Thymus (tissue), 11 donors: ENCODE data around the gene OCSTAMP. TPM values are rescaled to one million over a fixed set of nuclear protein-coding genes. Genes with fewer than 3 reads are reported as not detected.

Source experiments
- DNase-seq, 9 donors: peaks; one replicate each; pipeline ENCODE4 v3.0.0-alpha.2; 2013; ENCODE audit warnings: low spot score in 9 of 9, low read depth in 6 of 9, missing footprints in 1 of 9
- H3K27ac ChIP-seq, 2 donors: one replicate each; pipeline ENCODE4 v1.5.1; 2013; ENCODE audit warnings: control low read depth in 1 of 2, low read depth in 1 of 2, low read length in 1 of 2, mild to moderate bottlenecking in 1 of 2, moderate library complexity in 1 of 2
- H3K27me3 ChIP-seq, 2 donors: one replicate each; pipeline ENCODE4 v1.5.1; 2013; ENCODE audit warnings: low read length in 1 of 2; ENCODE audit not compliant: control insufficient read depth in 2 of 2, insufficient read depth in 1 of 2
- H3K36me3 ChIP-seq, 2 donors: one replicate each; pipeline ENCODE4 v1.5.1; 2013; ENCODE audit warnings: low read length in 1 of 2, mild to moderate bottlenecking in 1 of 2, moderate library complexity in 1 of 2; ENCODE audit not compliant: control insufficient read depth in 2 of 2, insufficient read depth in 2 of 2
- H3K4me1 ChIP-seq, 2 donors: one replicate each; pipeline ENCODE4 v1.5.1; 2013; ENCODE audit warnings: low read length in 2 of 2; ENCODE audit not compliant: control insufficient read depth in 2 of 2, insufficient read depth in 2 of 2
- H3K4me3 ChIP-seq, 2 donors: one replicate each; pipeline ENCODE4 v1.5.1; 2013; ENCODE audit warnings: low read length in 2 of 2, control low read depth in 1 of 2, mild to moderate bottlenecking in 1 of 2
- H3K9me3 ChIP-seq, 2 donors: one replicate each; pipeline ENCODE4 v1.5.1; 2013; ENCODE audit warnings: low read length in 1 of 2, mild to moderate bottlenecking in 1 of 2; ENCODE audit not compliant: control insufficient read depth in 2 of 2, insufficient read depth in 1 of 2
- WGBS: extraction: QIAGEN DNeasy Blood & Tissue Kit; methylation state at CpG from one replicate; pipeline ENCODE4 v1.1.7; 2013; 5-methylcytosine and 5-hydroxymethylcytosine counted together
- polyA plus RNA-seq: library from polyadenylated mRNA; stranded (reverse); fragments of 200-250 nt; gene quantifications from one replicate; pipeline ENCODE4 v1.2.3, GENCODE V29; 2013
- total RNA-seq: library from RNA; stranded (reverse); fragments of 120-200 nt; gene quantifications from one replicate; pipeline ENCODE4 v1.2.4, GENCODE V29; 2013
- donor health status: healthy.

The OCSTAMP gene
- total and polyA plus RNA-seq, 2 donors: under 0.01 to 0.02 TPM

DNA sequence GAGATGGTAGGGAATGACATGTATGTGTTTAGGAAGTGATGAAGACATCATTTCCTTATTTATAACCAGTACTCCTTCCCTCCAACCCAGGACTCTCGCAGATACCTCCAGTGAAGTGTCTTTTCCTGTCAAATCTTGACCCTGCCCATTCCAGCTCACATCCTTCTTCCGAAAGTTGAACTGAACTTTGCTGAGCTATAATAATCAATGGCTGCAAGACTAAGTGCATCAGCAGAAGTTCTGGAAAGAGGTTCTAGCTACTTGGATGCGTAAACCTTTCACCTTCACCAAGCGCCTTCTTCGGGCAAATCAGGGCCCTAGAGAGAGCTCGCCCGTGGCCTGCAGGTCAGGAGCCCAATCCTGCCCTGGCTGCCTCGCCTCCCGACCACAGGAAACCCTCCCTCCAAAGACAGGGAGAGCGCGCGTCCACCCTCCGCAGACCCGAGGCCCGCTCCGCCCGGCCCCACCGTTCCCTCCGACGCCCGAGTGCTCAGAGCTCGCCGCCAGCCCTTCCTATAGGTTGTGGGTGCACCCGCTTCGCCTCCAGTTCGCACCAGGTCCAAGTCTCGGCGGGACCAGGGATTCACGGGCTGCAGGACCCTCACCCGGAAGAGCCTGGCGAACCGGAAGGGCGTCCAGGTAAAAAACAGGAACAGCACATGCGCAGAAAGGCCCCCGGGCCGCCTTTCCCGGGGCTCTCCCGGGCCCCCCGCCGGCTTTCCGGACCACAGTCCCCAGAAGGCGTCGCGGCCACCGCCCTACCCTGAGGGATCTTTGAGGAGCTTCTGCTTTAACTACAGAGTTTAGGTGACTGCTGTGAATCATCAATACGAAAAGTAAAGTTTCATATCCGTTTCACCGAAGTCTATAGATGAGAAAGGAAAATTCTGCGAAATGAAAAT is 37.3 kb downstream of the OCSTAMP start, which contains the start of gene ZNF334:
Gene ZNF334, minus strand, starts transcription at position 617 of the 902 bp plus-strand sequence. CDS start 1,457 bp downstream, outside the sequence.
- Histone ChIP-seq H3K4me1 (peaks cover 0 to 4% of the 10 kb centered on the region in 2 donors), H3K9me3 (no peaks in the 10 kb centered on the region), H3K27me3 (peaks cover 4 to 5% of the 10 kb centered on the region in 2 donors), H3K4me3 (peak within 1 kb of the TSS; percentile 51 to 59), H3K36me3 (no peaks in the 10 kb centered on the region), H3K27ac (no peak within 1 kb of the TSS)
- DNase-seq: peak in 5 of 9 donors; percentile 9 to 37 (median 15)
- WGBS: 6% methylated on average over 49 of the region's 49 CpGs

- Histone ChIP-seq H3K27ac (no peak overlapping the region), H3K36me3 (no peaks in the 10 kb centered on the region), H3K4me1 (peaks cover 0 to 4% of the 10 kb centered on the region in 2 donors), H3K27me3 (peaks cover 4 to 5% of the 10 kb centered on the region in 2 donors), H3K4me3 (no peak overlapping the region), H3K9me3 (no peaks in the 10 kb centered on the region)
- 17% methylated on average over 2 of the region's 2 CpGs for WGBS
- no peak for DNase-seq
Observed at GRCh38 chr20:46509523-46509922, 40.9 kb downstream of the OCSTAMP start.

GRCh38 chr20:46507760-46508407 is 42.6 kb downstream of the OCSTAMP start:
- H3K4me3 ChIP-seq: no peak overlapping the region
- H3K27ac ChIP-seq: no peak overlapping the region
- no peaks in the 10 kb centered on the region for H3K9me3 ChIP-seq
- no peak for DNase-seq
- WGBS: 96% methylated on average over 4 of the region's 4 CpGs
- peaks cover 0 to 2% of the 10 kb centered on the region in 2 donors for H3K27me3 ChIP-seq
- peaks cover 0 to under 1% of the 10 kb centered on the region in 2 donors for H3K4me1 ChIP-seq
- no peaks in the 10 kb centered on the region for H3K36me3 ChIP-seq

- Histone ChIP-seq H3K27me3 (no peaks in the 10 kb centered on the region), H3K36me3 (no peaks in the 10 kb centered on the region), H3K9me3 (peaks cover 0 to 2% of the 10 kb centered on the region in 2 donors), H3K27ac (no peak overlapping the region), H3K4me3 (no peak overlapping the region), H3K4me1 (no peaks in the 10 kb centered on the region)
- WGBS: 97% methylated on average over 3 of the region's 3 CpGs
- DNase-seq: no peak
Observed at GRCh38 chr20:46505506-46505905, 44.9 kb downstream of the OCSTAMP start.

DNA sequence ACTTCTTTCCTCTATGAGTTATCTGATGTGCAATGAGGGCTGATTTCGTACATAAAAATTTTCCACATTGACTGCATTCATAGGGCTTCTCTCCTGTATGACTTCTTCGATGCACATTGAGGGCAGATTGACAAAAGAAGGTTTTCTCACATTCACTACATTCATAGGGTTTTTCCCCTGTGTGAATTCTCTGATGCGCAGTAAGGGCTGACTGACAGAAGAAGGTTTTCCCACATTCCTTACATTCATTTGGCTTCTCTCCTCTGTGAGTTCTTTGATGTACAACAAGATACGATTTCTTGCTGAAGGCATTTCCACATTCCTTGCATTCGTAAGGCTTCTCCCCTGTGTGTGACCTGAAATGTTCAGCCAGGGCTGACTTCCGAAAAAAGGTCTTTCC is 48.5 kb downstream of the OCSTAMP start:
- 95% methylated on average over 6 of the region's 6 CpGs for WGBS
- no peaks in the 10 kb centered on the region for H3K36me3 ChIP-seq

DNA sequence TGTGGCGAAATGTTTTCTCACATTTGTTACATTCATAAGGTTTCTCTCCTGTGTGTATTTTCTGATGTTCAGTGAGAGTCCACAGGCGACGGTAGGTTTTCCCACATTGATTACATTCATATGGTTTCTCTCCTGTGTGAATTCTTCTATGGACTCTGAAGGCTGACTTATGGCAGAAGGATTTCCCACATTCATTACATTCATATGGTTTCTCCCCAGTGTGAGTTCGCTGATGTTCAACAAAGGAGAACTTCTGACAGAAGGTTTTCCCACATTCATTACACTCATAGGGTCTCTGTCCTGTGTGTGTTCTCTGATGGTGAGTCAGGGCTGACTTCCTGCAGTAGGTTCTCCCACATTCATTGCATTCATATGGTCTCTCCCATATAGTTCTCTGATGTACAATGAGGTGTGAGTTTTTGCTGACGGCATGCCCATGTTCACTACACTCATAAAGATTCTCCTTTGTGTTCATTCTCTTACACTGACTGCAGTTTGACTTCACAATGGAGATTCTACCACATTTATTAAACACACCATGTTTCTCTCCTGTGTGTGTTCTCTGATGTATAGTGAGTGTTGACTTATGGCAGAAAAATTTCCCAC is 49.0 kb downstream of the OCSTAMP start:
- no peaks in the 10 kb centered on the region for H3K36me3 ChIP-seq
- H3K27me3 ChIP-seq: no peaks in the 10 kb centered on the region
- no peak overlapping the region for H3K4me3 ChIP-seq
- H3K27ac ChIP-seq: no peak overlapping the region
- no peak for DNase-seq
- no peaks in the 10 kb centered on the region for H3K4me1 ChIP-seq
- 98% methylated on average over 5 of the region's 5 CpGs for WGBS
- peaks cover 0 to 2% of the 10 kb centered on the region in 2 donors for H3K9me3 ChIP-seq

More for the DNA sequence above, 48.5 kb downstream of the OCSTAMP start:
- no peak for DNase-seq
- no peaks in the 10 kb centered on the region for H3K27me3 ChIP-seq
- peaks cover 0 to 2% of the 10 kb centered on the region in 2 donors for H3K9me3 ChIP-seq
- H3K4me1 ChIP-seq: no peaks in the 10 kb centered on the region
- H3K27ac ChIP-seq: no peak overlapping the region
- no peak overlapping the region for H3K4me3 ChIP-seq

- 91% methylated on average over 4 of the region's 4 CpGs for WGBS
- no peaks in the 10 kb centered on the region for H3K4me1 ChIP-seq
- no peaks in the 10 kb centered on the region for H3K27me3 ChIP-seq
- no peak for DNase-seq
- H3K9me3 ChIP-seq: no peaks in the 10 kb centered on the region
- no peak overlapping the region for H3K4me3 ChIP-seq
- H3K36me3 ChIP-seq: no peaks in the 10 kb centered on the region
- H3K27ac ChIP-seq: no peak overlapping the region
Observed at GRCh38 chr20:46494077-46494476, 56.4 kb downstream of the OCSTAMP start.

DNA sequence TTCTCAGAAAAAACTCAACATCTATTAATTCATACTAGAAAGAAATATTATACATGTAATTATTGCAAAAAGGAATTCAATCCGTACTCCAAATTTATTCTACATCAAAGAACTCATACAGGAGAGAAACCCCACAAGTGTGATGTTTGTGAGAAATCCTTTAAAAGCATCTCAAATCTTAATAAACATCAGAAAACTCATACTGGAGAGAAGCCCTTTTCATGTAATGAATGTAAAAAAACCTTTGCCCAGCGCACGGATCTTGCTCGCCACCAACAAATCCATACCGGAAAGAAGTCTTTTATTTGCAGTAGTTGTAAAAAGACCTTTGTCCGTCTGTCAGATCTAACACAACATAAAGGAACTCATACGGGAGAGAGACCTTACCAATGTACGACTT is 59.1 kb downstream of the OCSTAMP start:
- Histone ChIP-seq H3K9me3 (no peaks in the 10 kb centered on the region), H3K27me3 (no peaks in the 10 kb centered on the region), H3K36me3 (no peaks in the 10 kb centered on the region), H3K4me1 (no peaks in the 10 kb centered on the region), H3K4me3 (no peak overlapping the region), H3K27ac (no peak overlapping the region)
- WGBS: 97% methylated on average over 8 of the region's 8 CpGs
- no peak for DNase-seq
